Measurements from ENCODE around the gene FDXR. TPM values are rescaled to one million over a fixed set of nuclear protein-coding genes. Genes with fewer than 3 reads are reported as not detected.

FDXR gene
- total and polyA plus RNA-seq, 2 of the 8 experiments (the other 6 are each of a cell fraction or from before 2014, with no cell fraction given), result 24.2 to 31.4 TPM

- Histone ChIP-seq H2AK5ac (ENCODE audit: low read depth, low read length) (no peak overlapping the region), H3K27ac (ENCODE audit: low read depth, low read length) (no peak overlapping the region), H4K20me1 (replicated peaks in 1 of 2; ENCODE audit: control insufficient read depth in 1 of 2, insufficient read depth in 2 of 2, low read length in 2 of 2) (peaks cover 2 to 13% of the 10 kb centered on the region in 2 experiments), H3K79me1 (ENCODE audit: low read depth, low read length) (no peaks in the 10 kb centered on the region), H3K4ac (replicated peaks; ENCODE audit: insufficient read length, low read depth, low read length) (no peak overlapping the region), H3K14ac (ENCODE audit: insufficient read length) (no peak overlapping the region), H3K4me2 (ENCODE audit: insufficient read depth in 1 of 2, low read depth in 2 of 2, low read length in 2 of 2) (no peak overlapping the region), H2BK15ac (ENCODE audit: low read length) (no peak overlapping the region), H4K5ac (ENCODE audit: insufficient read length, low read depth, low read length) (no peak overlapping the region), H3K9me3 (ENCODE audit: insufficient read depth in 2 of 2, low read depth in 1 of 2, low read length in 1 of 2) (no peaks in the 10 kb centered on the region), H3K4me3 (ENCODE audit: extremely low read depth in 1 of 4, insufficient read depth in 2 of 4, low read depth in 3 of 4, low read length in 4 of 4) (no peak overlapping the region), H3K4me1 (replicated peaks in 1 of 4; ENCODE audit: control insufficient read depth in 3 of 4, insufficient read depth in 4 of 4, low read length in 3 of 4) (no peaks in the 10 kb centered on the region; a peak in 1 of 7 replicates), H3K18ac (ENCODE audit: extremely low read depth, low read length) (no peak overlapping the region), H3K36me3 (ENCODE audit: control insufficient read depth in 2 of 4, insufficient read depth in 4 of 4, low read length in 3 of 4) (peaks cover 0 to 3% (median 0%) of the 10 kb centered on the region in 4 experiments; a peak in 1 of 8 replicates), H3K23me2 (ENCODE audit: low read depth, low read length) (no peaks in the 10 kb centered on the region), H2BK12ac (ENCODE audit: low read depth, low read length) (no peak overlapping the region), H3K56ac (replicated peaks; ENCODE audit: insufficient read length, low read depth, low read length) (no peak overlapping the region), H4K8ac (ENCODE audit: extremely low read depth, insufficient read depth, low read length) (no peak overlapping the region; the same call in 1 of the 2 replicates), H2BK20ac (ENCODE audit: low read length) (no peak overlapping the region), H3K23ac (ENCODE audit: insufficient read length) (no peak overlapping the region), H2BK5ac (ENCODE audit: low read depth, low read length) (no peak overlapping the region), H3K79me2 (ENCODE audit: control insufficient read depth in 1 of 2, insufficient read depth in 2 of 2, low read length in 2 of 2) (no peaks in the 10 kb centered on the region), H3K9ac (replicated peaks in 1 of 4; ENCODE audit: extremely low read depth in 1 of 4, low read depth in 3 of 4, low read length in 3 of 4) (no peak overlapping the region), H2AFZ (ENCODE audit: low read length) (no peak overlapping the region), H2BK120ac (replicated peaks; ENCODE audit: low read depth, low read length) (no peak overlapping the region), H3K27me3 (replicated peaks in 1 of 4; ENCODE audit: control insufficient read depth in 3 of 4, extremely low read depth in 1 of 4, insufficient read depth in 3 of 4, low read length in 3 of 4) (no peaks in the 10 kb centered on the region; a peak in 1 of 7 replicates), H4K91ac (replicated peaks; ENCODE audit: insufficient read length, low read length) (no peak overlapping the region)
- ChIA-PET CTCF (ENCODE audit: partially characterized antibody) (interaction anchor here (81.0 to 99.6 kb wide), 2 partner anchors 7 to 19 kb away, joined by 2981 read pairs; partner anchors contain the start of genes FDXR, GRIN2C and NAT9), POLR2A (ENCODE audit: partially characterized antibody) (interaction anchor here (1.7 kb wide), 1 partner anchor 27 kb away, joined by 5 read pairs; no protein-coding TSS in a partner anchor)
- FAIRE-seq (no peak), DNase-seq (ENCODE audit: low read depth in 1 of 2, low spot score in 2 of 2) (no peak)
- 89% methylated on average over 11 of the region's 11 CpGs; no CpG with 5 or more reads in 1 of the 2 experiments for WGBS, 2 experiments (ENCODE audit: extremely low coverage in 1 of 2, insufficient coverage in 1 of 2, insufficient read length in 1 of 2, insufficient replicate concordance in 2 of 2, low coverage in 1 of 2, low lambda C conversion rate in 2 of 2, missing lambda C conversion rate in 1 of 2)
- TF ChIP-seq NANOG (IDR thresholded peaks at IDR 0.05; ENCODE audit: insufficient read depth, low read depth, low read length, poor library complexity, severe bottlenecking) (no peak), SIN3A (conservative IDR thresholded peaks at IDR 0.05 in 1 of 2, IDR thresholded peaks at IDR 0.05 in 1 of 2; ENCODE audit: low read depth in 1 of 2, low read length in 2 of 2) (no peak), TCF12 (IDR thresholded peaks at IDR 0.05; ENCODE audit: low read depth, low read length) (no peak), GTF2F1 (IDR thresholded peaks at IDR 0.05; ENCODE audit: borderline replicate concordance, low read depth, low read length) (no peak), ASH2L (IDR thresholded peaks at IDR 0.05; ENCODE audit: low read length) (no peak), CBX5 (IDR thresholded peaks at IDR 0.05; ENCODE audit: low read depth, low read length) (no peak), CTBP2 (IDR thresholded peaks at IDR 0.05; ENCODE audit: borderline replicate concordance, insufficient read depth, insufficient read length, low read length) (no peak), EGR1 (IDR thresholded peaks at IDR 0.05; ENCODE audit: borderline replicate concordance, low read depth, low read length) (no peak)
Observed at GRCh38 chr17:74824961-74825627, 47.7 kb downstream of the FDXR start.

Measured in H1 (cell line).